ENCODE results near the gene CHGA. TPM values are rescaled to one million over a fixed set of nuclear protein-coding genes. Genes with fewer than 3 reads are reported as not detected.

The CHGA gene, protein sequence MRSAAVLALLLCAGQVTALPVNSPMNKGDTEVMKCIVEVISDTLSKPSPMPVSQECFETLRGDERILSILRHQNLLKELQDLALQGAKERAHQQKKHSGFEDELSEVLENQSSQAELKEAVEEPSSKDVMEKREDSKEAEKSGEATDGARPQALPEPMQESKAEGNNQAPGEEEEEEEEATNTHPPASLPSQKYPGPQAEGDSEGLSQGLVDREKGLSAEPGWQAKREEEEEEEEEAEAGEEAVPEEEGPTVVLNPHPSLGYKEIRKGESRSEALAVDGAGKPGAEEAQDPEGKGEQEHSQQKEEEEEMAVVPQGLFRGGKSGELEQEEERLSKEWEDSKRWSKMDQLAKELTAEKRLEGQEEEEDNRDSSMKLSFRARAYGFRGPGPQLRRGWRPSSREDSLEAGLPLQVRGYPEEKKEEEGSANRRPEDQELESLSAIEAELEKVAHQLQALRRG
- polyA plus RNA-seq (ENCODE audit: insufficient read length in 3 of 3): under 1 TPM in 1 of 3 donors, not detected in 2; 0.08 TPM

DNA sequence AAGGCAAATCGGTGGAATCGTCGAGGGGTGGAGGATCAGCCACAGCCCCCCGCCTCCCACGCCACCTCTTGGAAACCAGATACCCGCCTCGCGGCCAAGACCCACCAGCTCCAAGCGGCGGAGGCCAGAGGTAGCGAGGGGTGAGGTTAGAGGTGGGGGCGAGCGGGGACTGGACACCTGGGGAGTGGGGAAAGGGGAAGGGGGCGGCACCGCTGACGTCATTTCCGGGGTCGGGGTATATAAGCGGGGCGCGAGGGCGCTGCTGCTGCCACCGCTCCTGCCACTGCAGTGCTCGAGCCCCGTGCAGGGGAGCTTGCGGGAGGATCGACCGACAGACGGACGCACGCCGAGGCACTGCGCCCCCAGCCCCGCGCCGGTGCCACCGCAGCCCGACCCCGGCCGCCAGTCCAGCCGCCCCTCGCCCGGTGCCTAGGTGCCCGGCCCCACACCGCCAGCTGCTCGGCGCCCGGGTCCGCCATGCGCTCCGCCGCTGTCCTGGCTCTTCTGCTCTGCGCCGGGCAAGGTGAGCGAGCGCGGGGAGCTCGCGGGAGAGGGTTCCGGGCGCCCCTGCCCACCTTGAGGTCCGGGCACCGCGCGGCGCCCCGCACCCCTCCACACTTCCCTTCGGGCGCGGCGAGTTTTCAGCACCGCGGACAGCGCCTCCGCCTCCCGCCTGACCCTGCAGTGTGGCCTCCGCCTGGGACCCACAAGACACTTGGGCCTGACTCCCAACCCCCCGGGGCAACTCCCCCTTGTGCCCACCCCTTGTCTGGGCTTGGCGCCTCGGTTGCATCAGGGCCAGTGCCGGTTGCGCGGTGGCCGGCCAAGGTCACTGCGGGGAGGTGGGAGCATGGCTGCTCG, at the start of gene CHGA:
Gene CHGA, plus strand, starts transcription at position 268 of the 861 bp plus-strand sequence. Its CDS starts 210 bp downstream, at position 478.
- DNase-seq (ENCODE audit: low read depth in 3 of 3, low spot score in 2 of 3): peak; percentile 25 to 54 (median 45)

- DNase-seq (ENCODE audit: low read depth in 3 of 3, low spot score in 2 of 3): no peak
Measured at GRCh38 chr14:92874962-92875661, 47.8 kb upstream of the CHGA start.

GRCh38 chr14:92877757-92878431, 45.1 kb upstream of the CHGA start:
- no peak for DNase-seq (ENCODE audit: low read depth in 3 of 3, low spot score in 2 of 3)

DNA sequence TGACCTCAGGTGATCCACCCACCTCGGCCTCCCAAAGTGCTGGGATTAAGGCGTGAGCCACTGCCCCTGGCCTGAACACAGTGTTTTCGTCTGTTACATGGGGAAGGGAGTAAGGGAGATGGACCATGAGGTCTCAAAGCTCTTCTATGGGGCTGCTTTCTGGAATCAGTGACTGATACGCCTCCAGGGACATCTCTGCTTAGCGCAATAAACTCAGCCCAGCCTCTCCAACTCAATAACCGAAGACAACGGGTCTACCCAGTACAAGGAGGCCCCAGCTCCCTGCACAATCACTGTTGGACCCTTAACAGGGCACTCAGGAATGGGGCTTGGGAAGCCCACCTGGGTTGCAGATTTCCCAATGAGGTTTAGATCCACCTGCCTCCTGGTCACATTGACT, 42.6 kb upstream of the CHGA start:
- DNase-seq (ENCODE audit: low read depth in 3 of 3, low spot score in 2 of 3): no peak

GRCh38 chr14:92880851-92881250, 42.1 kb upstream of the CHGA start:
- no peak for DNase-seq (ENCODE audit: low read depth in 3 of 3, low spot score in 2 of 3)

GRCh38 chr14:92883066-92883465, 39.9 kb upstream of the CHGA start:
- DNase-seq (ENCODE audit: low read depth in 3 of 3, low spot score in 2 of 3): no peak

DNA sequence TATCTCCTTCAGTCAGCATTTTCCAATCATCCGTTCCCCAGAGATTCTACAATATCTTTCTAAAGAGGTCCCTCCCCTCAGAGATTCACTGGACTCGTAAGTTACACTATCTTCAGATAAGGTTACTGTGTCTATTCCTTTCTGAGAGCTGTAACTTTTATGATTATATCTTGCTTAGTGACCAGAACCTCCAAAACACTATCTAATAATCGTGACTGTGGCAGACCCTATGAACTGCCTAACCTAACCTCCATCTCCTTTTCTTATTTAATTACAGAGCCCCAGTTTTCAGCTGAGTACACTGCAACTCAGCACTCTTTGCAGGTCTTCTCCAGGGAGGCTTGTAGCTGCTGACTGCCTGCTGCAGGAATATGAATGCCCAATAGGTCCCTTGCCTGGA, 38.5 kb upstream of the CHGA start:
- no peak for DNase-seq (ENCODE audit: low read depth in 3 of 3, low spot score in 2 of 3)

DNA sequence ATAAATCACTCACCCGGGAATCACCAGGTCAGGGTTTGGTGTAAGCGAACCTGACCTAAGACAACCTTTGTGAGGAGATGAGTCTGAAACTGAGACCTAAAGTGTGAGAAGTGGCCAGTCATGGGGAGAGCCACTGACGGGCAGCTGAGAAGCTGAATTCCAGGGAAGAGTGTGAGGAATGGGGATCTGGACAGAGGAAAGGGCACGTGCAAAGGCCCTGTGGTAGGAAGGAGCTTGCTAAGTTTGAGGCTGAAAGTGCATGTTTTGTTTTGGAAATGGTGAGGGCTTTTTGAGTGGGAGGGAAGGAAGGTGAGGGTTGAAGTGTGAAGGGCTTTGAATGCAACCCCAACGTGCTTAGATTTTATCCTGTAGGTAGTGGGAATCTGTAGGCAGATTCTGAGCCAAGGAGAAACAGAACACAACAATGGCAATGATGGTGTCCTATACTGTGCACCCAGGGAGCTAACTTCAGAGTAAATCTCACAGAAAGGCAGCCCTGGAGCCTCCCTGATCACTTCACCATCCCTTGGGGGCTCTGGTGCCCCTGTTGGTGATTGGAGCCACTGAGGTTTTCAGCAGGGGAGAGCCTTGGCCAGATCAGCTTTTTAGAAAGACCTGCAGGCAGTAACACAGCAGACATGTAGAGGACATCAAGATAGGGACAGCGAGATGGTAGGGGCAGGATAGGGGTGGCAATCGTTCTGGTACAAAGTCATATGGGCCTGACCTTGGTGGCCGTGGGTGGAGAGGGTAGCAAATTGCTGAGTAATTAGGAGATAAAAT, 37.5 kb upstream of the CHGA start:
- no peak for DNase-seq (ENCODE audit: low read depth in 3 of 3, low spot score in 2 of 3)

- no peak for DNase-seq (ENCODE audit: low read depth in 3 of 3, low spot score in 2 of 3)
Measured at GRCh38 chr14:92886337-92886736, 36.6 kb upstream of the CHGA start.

DNA sequence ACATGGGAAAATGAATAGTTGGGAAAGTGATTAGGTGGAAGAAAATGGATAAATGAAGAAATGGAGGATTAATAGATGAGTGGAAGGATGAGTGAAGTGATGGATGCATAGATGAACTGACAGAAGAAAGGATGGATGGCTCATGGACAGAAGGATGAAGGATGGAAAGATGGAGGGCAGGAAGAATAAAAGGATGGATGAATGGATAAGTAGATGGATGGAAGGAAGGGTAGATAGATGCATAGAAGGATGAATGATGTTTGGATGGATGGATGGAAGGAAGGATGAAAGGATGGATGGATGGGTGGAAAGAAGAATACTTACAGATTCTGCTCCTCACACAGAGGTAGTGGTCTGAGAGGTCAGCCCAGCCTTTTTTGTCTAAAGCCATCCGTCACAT, 35.8 kb upstream of the CHGA start:
- DNase-seq (ENCODE audit: low read depth in 3 of 3, low spot score in 2 of 3): no peak

DNA sequence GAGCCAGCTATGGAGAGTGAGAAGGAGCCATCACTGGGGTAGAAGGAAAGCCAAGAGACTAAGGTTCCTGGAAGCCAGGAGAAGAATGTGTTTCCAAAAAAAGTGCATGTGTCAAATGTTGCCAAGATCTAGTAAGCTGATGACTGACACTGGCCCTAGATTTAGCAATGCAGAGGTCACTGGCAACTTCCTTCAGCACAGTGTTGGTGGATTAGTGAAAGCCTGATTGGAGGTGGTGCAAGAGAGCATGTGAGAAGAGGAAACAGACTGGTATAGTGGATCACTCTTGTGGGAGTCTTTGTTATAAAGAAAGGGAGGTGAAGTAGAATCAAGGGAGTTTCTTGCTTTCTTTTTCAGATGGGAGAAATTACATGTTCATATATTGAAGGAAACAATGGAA, 34.1 kb upstream of the CHGA start:
- DNase-seq (ENCODE audit: low read depth in 3 of 3, low spot score in 2 of 3): no peak

- no peak for DNase-seq (ENCODE audit: low read depth in 3 of 3, low spot score in 2 of 3)
Measured at GRCh38 chr14:92890830-92891588, 31.9 kb upstream of the CHGA start.

- no peak for DNase-seq (ENCODE audit: low read depth in 3 of 3, low spot score in 2 of 3)
Measured at GRCh38 chr14:92892589-92892988, 30.4 kb upstream of the CHGA start.

GRCh38 chr14:92895352-92895878, 27.5 kb upstream of the CHGA start:
- no peak for DNase-seq (ENCODE audit: low read depth in 3 of 3, low spot score in 2 of 3)

DNA sequence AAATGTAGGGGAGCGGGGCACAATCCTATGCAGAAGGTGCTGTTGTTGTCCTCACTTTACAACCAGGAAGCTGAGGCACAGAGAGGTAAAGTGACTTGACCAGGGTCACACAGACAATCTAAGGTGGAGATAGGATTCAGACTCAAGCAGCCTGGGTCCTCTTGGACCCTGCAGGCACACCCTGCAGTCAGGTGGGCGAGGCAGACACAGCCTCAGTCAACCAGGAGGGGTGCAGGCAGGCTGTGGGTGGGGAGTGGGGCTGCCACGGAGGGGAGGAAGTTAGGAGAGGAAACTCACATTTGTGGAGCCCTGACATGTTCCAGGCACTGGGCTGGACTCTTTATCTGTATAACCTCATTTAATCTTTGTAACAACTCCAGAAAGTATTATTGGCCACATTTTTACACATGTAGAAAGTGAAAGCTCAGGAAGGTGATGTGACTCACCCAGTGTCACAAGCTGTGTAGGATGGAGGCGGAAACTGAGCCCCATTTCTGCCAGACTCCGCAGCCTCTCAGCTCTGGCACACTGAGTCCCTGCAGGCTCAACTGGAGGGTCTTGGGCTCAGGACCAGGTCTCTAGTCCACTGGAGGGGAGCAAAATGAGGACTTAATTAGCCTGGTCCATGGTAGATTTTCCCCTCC, 24.9 kb upstream of the CHGA start:
- no peak for DNase-seq (ENCODE audit: low read depth in 3 of 3, low spot score in 2 of 3)

DNA sequence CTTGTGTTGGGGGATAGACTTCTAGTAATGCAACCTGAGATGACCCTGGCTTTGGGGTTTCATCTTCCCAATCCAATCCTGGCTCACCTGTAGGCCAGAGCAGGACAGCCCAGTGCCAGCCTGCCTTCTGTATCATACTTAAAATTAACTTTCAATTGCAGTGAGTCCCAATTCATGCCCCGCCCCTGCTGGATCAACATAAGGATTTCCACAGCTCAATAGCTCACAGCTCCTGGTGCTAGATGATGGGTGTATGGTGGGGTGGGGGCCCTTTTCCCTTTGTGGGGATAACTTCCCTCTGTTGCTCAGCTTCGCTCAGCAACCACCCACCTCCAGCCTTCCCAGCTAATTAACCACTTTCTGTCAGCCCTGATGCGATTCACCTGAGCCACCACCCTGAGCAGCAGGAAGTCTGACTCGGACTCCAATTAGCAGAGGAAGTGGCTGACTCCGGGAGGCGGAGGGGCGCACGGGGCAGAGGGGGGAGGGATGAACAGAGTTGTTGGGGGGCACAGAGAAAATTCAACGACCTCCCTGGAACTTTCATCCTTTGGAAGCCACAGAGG, 24.3 kb upstream of the CHGA start:
- DNase-seq (ENCODE audit: low read depth in 3 of 3, low spot score in 2 of 3): no peak

DNA sequence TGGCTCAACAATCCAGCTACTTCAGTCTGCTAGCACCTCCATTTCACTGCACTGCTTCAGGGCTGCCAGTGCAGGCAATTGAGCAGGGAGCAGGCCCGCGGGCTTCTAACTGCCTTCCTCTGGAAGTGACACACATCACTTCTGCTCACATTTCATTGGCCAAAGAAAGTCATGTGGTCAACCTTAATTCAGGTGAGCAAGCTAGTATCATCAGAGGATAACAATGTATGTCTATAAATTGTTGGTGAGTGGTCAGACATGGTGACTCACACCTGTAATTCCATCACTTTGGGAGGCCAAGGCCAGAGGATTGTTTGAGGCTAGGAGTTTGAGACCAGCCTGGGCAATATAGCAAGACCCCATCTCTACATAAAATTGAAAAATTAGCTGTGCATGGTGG, 22.3 kb upstream of the CHGA start:
- DNase-seq (ENCODE audit: low read depth in 3 of 3, low spot score in 2 of 3): no peak

DNA sequence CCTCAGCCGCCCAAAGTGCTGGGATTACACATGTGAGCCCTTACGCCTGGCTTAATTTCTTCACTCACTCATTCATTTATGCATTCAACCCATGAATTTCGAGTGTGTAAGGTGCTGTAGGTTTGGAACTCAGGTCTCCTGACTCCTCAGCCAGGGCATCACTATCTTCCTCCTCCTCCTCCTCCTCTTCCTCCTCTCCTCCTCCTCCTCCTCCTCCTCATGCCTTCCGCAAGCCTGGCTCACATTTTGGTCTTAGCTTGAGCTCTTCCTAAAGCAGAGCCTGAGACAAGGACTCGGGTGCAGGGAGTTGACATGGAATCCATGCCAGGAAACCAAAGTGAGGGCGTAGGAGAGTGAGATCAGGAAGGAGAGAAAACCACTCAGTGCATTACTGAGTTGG, 20.8 kb upstream of the CHGA start:
- no peak for DNase-seq (ENCODE audit: low read depth in 3 of 3, low spot score in 2 of 3)

All from right renal cortex interstitium (tissue), 3 donors.